ENCODE measurements around the gene OR8S1. TPM values are rescaled to one million over a fixed set of nuclear protein-coding genes. Genes with fewer than 3 reads are reported as not detected.
"Not testable (repeated sequence)": the region's sequence is repeated elsewhere in the genome, so short reads cannot be mapped to it uniquely, and the experiment has no call there.

Gene OR8S1
- total RNA-seq, 1 experiment from 2014 or later: not detected

- no CpG with 5 or more reads among the region's 1 CpG for WGBS (ENCODE audit: extremely low coverage, insufficient read length, low lambda C conversion rate)
- Histone ChIP-seq H4K20me1 (ENCODE audit: control insufficient read depth, insufficient read depth, insufficient read length) (no peaks in the 10 kb centered on the region), H4K8ac (replicated peaks; ENCODE audit: insufficient read length, low read depth, low read length) (no peak overlapping the region), H2BK5ac (ENCODE audit: insufficient read length, low read length) (no peak overlapping the region), H3K4ac (ENCODE audit: low read depth, low read length) (no peak overlapping the region), H3K9ac (ENCODE audit: extremely low read depth, insufficient read length, low read length) (no peak overlapping the region), H3K79me2 (ENCODE audit: insufficient read depth, low read length) (no peaks in the 10 kb centered on the region), H3K79me1 (ENCODE audit: insufficient read depth, low read depth, low read length, poor library complexity, severe bottlenecking) (no peaks in the 10 kb centered on the region), H3K27ac (ENCODE audit: insufficient read length, low read depth, low read length) (no peak overlapping the region), H4K5ac (ENCODE audit: insufficient read length, low read depth, low read length) (no peak overlapping the region), H3K18ac (ENCODE audit: insufficient read length, low read depth, low read length) (no peak overlapping the region), H2BK15ac (ENCODE audit: low read depth, low read length) (no peak overlapping the region), H3K4me1 (ENCODE audit: insufficient read depth, low read length) (no peaks in the 10 kb centered on the region), H2AFZ (ENCODE audit: low read length) (no peak overlapping the region), H3K27me3 (ENCODE audit: insufficient read depth, low read length) (no peaks in the 10 kb centered on the region), H3K4me2 (ENCODE audit: insufficient read depth, insufficient read length, low read length) (no peak overlapping the region), H2BK20ac (ENCODE audit: low read depth, low read length, poor library complexity, severe bottlenecking) (no peak overlapping the region), H2BK12ac (ENCODE audit: insufficient read length, low read depth, low read length) (no peak overlapping the region), H3K23ac (ENCODE audit: insufficient read length, low read depth, low read length) (no peak overlapping the region), H2AK5ac (ENCODE audit: insufficient read length, low read length) (no peak overlapping the region), H2BK120ac (ENCODE audit: low read depth, low read length, poor library complexity, severe bottlenecking) (no peak overlapping the region), H3K23me2 (ENCODE audit: insufficient read length, low read depth, low read length, poor library complexity, severe bottlenecking) (no peaks in the 10 kb centered on the region), H4K91ac (ENCODE audit: insufficient read length, low read depth, low read length) (no peak overlapping the region), H3K56ac (ENCODE audit: insufficient read length, low read depth, low read length) (no peak overlapping the region), H3K14ac (ENCODE audit: insufficient read depth, low read length) (no peak overlapping the region), H3T11ph (ENCODE audit: low read length) (no peak overlapping the region), H3K9me3 (ENCODE audit: control insufficient read depth, low read depth, low read length) (peaks cover 6% of the 10 kb centered on the region)
- H3K36me3 Mint-ChIP-seq (ENCODE audit: insufficient read depth in 1 of 3, low read depth in 3 of 3): peaks cover 0 to 3% (median 1%) of the 10 kb centered on the region in 3 experiments; a peak in 2 of 7 replicates
- H3K4me3 Mint-ChIP-seq: no peak overlapping the region
- H3K27ac Mint-ChIP-seq: no peak overlapping the region
- no peaks in the 10 kb centered on the region for H3K4me1 Mint-ChIP-seq
- peaks cover 2% of the 10 kb centered on the region; the same call in 1 of the 2 replicates for H3K27me3 Mint-ChIP-seq (ENCODE audit: low read depth)
- DNase-seq: no peak
- H3K9me3 Mint-ChIP-seq: peaks cover 38 to 54% of the 10 kb centered on the region in 2 experiments
- no peak for TF ChIP-seq CTCF (conservative IDR thresholded peaks at IDR 0.05)
Measured at GRCh38 chr12:48514728-48515127, 10.7 kb upstream of the OR8S1 start.

- H3K27ac Mint-ChIP-seq; H3K27ac ChIP-seq (ENCODE audit: insufficient read length, low read depth, low read length); H3K27me3 Mint-ChIP-seq (ENCODE audit: low read depth); H3K4me1 Mint-ChIP-seq; H4K5ac ChIP-seq (ENCODE audit: insufficient read length, low read depth, low read length); H3K9me3 ChIP-seq (ENCODE audit: control insufficient read depth, low read depth, low read length); H3K79me2 ChIP-seq (ENCODE audit: insufficient read depth, low read length); H3T11ph ChIP-seq (ENCODE audit: low read length); H3K23ac ChIP-seq (ENCODE audit: insufficient read length, low read depth, low read length); H3K4me1 ChIP-seq (ENCODE audit: insufficient read depth, low read length); H2BK15ac ChIP-seq (ENCODE audit: low read depth, low read length); H3K4ac ChIP-seq (ENCODE audit: low read depth, low read length); H2AFZ ChIP-seq (ENCODE audit: low read length); H3K4me3 Mint-ChIP-seq; H2AK5ac ChIP-seq (ENCODE audit: insufficient read length, low read length); H2BK20ac ChIP-seq (ENCODE audit: low read depth, low read length, poor library complexity, severe bottlenecking); H3K56ac ChIP-seq (ENCODE audit: insufficient read length, low read depth, low read length); H3K4me2 ChIP-seq (ENCODE audit: insufficient read depth, insufficient read length, low read length); DNase-seq; H3K23me2 ChIP-seq (ENCODE audit: insufficient read length, low read depth, low read length, poor library complexity, severe bottlenecking); H2BK12ac ChIP-seq (ENCODE audit: insufficient read length, low read depth, low read length); H3K79me1 ChIP-seq (ENCODE audit: insufficient read depth, low read depth, low read length, poor library complexity, severe bottlenecking); H3K9ac ChIP-seq (ENCODE audit: extremely low read depth, insufficient read length, low read length); H3K14ac ChIP-seq (ENCODE audit: insufficient read depth, low read length); H3K27me3 ChIP-seq (ENCODE audit: insufficient read depth, low read length); H3K36me3 Mint-ChIP-seq (ENCODE audit: insufficient read depth in 1 of 3, low read depth in 3 of 3); H2BK5ac ChIP-seq (ENCODE audit: insufficient read length, low read length); H2BK120ac ChIP-seq (ENCODE audit: low read depth, low read length, poor library complexity, severe bottlenecking); H4K8ac ChIP-seq (replicated peaks; ENCODE audit: insufficient read length, low read depth, low read length); H3K18ac ChIP-seq (ENCODE audit: insufficient read length, low read depth, low read length); H4K20me1 ChIP-seq (ENCODE audit: control insufficient read depth, insufficient read depth, insufficient read length); H4K91ac ChIP-seq (ENCODE audit: insufficient read length, low read depth, low read length): not testable (repeated sequence)
- peaks cover 5 to 48% of the 10 kb centered on the region in 2 experiments; a peak in 4 of 5 replicates for H3K9me3 Mint-ChIP-seq
- WGBS (ENCODE audit: extremely low coverage, insufficient read length, low lambda C conversion rate): no CpG with 5 or more reads among the region's 24 CpGs
Measured at GRCh38 chr12:48520381-48520780, 5.1 kb upstream of the OR8S1 start.
